ENCODE results near the gene ISL2.

DNA sequence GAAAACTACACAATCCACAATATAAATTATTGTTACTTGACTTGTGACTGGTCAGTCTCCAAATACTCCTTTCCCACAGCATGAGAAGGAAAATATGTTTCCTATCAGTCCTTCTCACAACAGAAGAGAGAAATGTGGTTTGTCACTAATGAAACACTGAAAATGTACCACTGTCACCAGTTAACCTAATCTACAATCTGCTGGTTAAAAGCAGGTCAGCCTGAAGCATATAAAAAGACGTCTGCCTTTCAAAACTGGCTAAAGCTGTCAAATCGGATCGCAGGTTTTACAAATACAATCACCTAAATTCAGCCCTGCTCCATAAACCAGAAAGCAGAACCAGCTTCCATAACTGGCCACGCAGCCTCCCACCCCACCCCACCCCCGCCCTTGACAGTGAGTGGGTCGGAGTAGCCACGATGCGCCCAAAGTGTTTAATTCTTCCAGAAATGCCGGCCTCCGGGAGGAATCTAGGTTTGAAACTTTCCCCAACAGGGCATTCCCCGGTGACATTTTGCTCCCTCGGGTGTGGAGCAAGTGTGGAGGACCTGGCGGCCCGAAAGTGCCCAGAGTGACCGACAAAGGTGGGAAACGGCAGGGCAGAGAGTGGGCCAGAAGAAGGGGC lies 26.0 kb upstream of the ISL2 start:
- TF ChIP-seq, protein P1, sequence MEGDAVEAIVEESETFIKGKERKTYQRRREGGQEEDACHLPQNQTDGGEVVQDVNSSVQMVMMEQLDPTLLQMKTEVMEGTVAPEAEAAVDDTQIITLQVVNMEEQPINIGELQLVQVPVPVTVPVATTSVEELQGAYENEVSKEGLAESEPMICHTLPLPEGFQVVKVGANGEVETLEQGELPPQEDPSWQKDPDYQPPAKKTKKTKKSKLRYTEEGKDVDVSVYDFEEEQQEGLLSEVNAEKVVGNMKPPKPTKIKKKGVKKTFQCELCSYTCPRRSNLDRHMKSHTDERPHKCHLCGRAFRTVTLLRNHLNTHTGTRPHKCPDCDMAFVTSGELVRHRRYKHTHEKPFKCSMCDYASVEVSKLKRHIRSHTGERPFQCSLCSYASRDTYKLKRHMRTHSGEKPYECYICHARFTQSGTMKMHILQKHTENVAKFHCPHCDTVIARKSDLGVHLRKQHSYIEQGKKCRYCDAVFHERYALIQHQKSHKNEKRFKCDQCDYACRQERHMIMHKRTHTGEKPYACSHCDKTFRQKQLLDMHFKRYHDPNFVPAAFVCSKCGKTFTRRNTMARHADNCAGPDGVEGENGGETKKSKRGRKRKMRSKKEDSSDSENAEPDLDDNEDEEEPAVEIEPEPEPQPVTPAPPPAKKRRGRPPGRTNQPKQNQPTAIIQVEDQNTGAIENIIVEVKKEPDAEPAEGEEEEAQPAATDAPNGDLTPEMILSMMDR (IDR thresholded peaks at IDR 0.05; ENCODE audit: low read depth, low read length): no peak
- TF ChIP-seq EZH2phosphoT487 (IDR thresholded peaks at IDR 0.05; ENCODE audit: low read depth): no peak

All from OCI-LY3 (cell line).